ENCODE results near the gene TATDN2.
A peak's percentile ranks its signal among the peaks of the same experiment; 100 is the strongest.

The TATDN2 gene

GRCh38 chr3:10248184-10248983 lies at the start of gene TATDN2:
Gene TATDN2, plus strand, starts transcription at chr3:10248459. Its CDS starts 742 bp downstream, at chr3:10249201.
- peak; percentile 98 for DNase-seq

- DNase-seq: peak; percentile 90
These were observed 49.3 kb upstream of the TATDN2 start for GRCh38 chr3:10198761-10199649.

GRCh38 chr3:10204921-10205320 lies 43.3 kb upstream of the TATDN2 start:
- DNase-seq: no peak

- DNase-seq: no peak
These were observed 42.7 kb upstream of the TATDN2 start for GRCh38 chr3:10205451-10206165.

GRCh38 chr3:10206166-10206511 lies 42.1 kb upstream of the TATDN2 start:
- DNase-seq: no peak

GRCh38 chr3:10213156-10213792 lies 35.0 kb upstream of the TATDN2 start:
- no peak for DNase-seq

GRCh38 chr3:10215578-10216368 lies 32.5 kb upstream of the TATDN2 start:
- DNase-seq: no peak

GRCh38 chr3:10217359-10217758 lies 30.9 kb upstream of the TATDN2 start:
- no peak for DNase-seq

GRCh38 chr3:10219737-10220136 lies 28.5 kb upstream of the TATDN2 start:
- DNase-seq: no peak

GRCh38 chr3:10223676-10224639 lies 24.3 kb upstream of the TATDN2 start:
- DNase-seq: peak; percentile 69

GRCh38 chr3:10224794-10225665 lies 23.2 kb upstream of the TATDN2 start:
- peak; percentile 83 for DNase-seq

GRCh38 chr3:10226293-10226692 lies 22.0 kb upstream of the TATDN2 start:
- no peak for DNase-seq

- peak; percentile 88 for DNase-seq
These were observed 19.9 kb upstream of the TATDN2 start for GRCh38 chr3:10228248-10228950.

- DNase-seq: no peak
These were observed 18.7 kb upstream of the TATDN2 start for GRCh38 chr3:10229576-10229975.

GRCh38 chr3:10232137-10232536 lies 16.1 kb upstream of the TATDN2 start:
- DNase-seq: peak; percentile 68

GRCh38 chr3:10233988-10234387 lies 14.3 kb upstream of the TATDN2 start:
- DNase-seq: no peak

- DNase-seq: no peak
These were observed 13.6 kb upstream of the TATDN2 start for GRCh38 chr3:10234526-10235230.

GRCh38 chr3:10235551-10235950 lies 12.7 kb upstream of the TATDN2 start:
- DNase-seq: no peak

Measured in activated CD4-positive, alpha-beta T cell treated with anti-CD3 and anti-CD28 coated beads, Interleukin-2, amount 50 U/mL, for 16 hours (primary cell).